Measurements from ENCODE around the gene ZNF12.

The ZNF12 gene

DNA sequence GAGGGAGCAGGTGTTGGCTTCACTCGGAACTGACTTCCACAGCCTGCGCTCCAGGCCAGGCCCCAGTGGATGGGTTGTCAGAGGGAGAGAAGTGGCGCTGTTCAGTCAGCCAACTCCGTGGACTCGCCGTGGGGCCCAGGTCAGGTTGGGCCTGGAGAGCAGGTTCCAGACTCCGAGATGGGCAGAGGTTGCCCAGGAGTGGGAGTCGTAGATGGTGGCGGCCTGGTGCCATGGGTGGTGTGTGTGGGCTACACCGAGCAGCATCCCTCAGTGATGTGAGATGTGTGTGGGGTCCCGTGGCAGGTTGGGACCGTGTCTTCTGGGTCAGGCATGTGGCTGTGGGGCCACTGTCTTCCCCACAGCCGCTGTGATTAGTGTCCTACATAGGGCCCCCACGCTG is 59.2 kb downstream of the ZNF12 start:
- H3K79me2 ChIP-seq (ENCODE audit: insufficient read depth, low read length), result no peaks in the 10 kb centered on the region
- H3K27ac ChIP-seq (ENCODE audit: low read depth, low read length, poor library complexity, severe bottlenecking), result no peak overlapping the region

DNA sequence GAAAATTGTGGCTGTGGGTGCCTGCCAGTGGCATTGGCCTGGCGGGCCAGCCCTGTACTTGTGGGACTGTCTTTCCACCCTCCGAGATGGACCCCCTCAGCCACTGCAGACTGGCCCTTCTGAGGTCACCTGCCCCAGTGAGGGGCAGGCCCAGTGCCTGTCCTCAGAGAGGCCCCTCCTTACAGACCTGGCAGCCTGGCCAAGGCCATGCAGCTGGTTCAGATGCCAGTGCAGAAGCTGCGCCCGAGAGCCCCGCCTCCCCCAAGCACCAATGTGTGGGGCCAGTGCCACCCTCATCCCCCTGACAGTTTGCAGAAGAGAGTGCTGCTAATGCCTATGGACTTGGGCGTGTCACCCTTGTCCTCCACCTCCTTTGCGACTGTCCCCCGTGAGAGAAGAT is 59.7 kb downstream of the ZNF12 start:
- TF ChIP-seq, protein P1, sequence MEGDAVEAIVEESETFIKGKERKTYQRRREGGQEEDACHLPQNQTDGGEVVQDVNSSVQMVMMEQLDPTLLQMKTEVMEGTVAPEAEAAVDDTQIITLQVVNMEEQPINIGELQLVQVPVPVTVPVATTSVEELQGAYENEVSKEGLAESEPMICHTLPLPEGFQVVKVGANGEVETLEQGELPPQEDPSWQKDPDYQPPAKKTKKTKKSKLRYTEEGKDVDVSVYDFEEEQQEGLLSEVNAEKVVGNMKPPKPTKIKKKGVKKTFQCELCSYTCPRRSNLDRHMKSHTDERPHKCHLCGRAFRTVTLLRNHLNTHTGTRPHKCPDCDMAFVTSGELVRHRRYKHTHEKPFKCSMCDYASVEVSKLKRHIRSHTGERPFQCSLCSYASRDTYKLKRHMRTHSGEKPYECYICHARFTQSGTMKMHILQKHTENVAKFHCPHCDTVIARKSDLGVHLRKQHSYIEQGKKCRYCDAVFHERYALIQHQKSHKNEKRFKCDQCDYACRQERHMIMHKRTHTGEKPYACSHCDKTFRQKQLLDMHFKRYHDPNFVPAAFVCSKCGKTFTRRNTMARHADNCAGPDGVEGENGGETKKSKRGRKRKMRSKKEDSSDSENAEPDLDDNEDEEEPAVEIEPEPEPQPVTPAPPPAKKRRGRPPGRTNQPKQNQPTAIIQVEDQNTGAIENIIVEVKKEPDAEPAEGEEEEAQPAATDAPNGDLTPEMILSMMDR (IDR thresholded peaks at IDR 0.05; ENCODE audit: low read length), result no peak
- TF ChIP-seq EZH2 (IDR thresholded peaks at IDR 0.05; ENCODE audit: borderline replicate concordance, low read length), result no peak
- Histone ChIP-seq H3K4me2 (ENCODE audit: low read length) (no peak overlapping the region), H3K9ac (ENCODE audit: low read length) (no peak overlapping the region), H2AFZ (ENCODE audit: low read length) (no peak overlapping the region), H3K36me3 (ENCODE audit: insufficient read depth, low read length) (peaks cover 91% of the 10 kb centered on the region), H3K27ac (ENCODE audit: low read depth, low read length, poor library complexity, severe bottlenecking) (no peak overlapping the region), H3K4me1 (ENCODE audit: insufficient read depth, low read length, severe bottlenecking) (no peaks in the 10 kb centered on the region), H3K9me3 (ENCODE audit: low read length) (0 out of 2 replicates have a peak, but pooled peaks cover 4% of the 10 kb centered on the region), H3K27me3 (ENCODE audit: insufficient read depth, low read length) (no peaks in the 10 kb centered on the region), H3F3A (ENCODE audit: insufficient read depth, low read length) (no peaks in the 10 kb centered on the region), H4K20me1 (ENCODE audit: insufficient read depth, low read length) (no peaks in the 10 kb centered on the region), H3K9me2 (ENCODE audit: low read depth, low read length) (no peaks in the 10 kb centered on the region), H3K79me2 (ENCODE audit: insufficient read depth, low read length) (no peaks in the 10 kb centered on the region), H3K4me3 (ENCODE audit: low read depth, low read length, poor library complexity, severe bottlenecking) (no peak overlapping the region)

More for the DNA sequence above, 59.2 kb downstream of the ZNF12 start:
- TF ChIP-seq EZH2 (IDR thresholded peaks at IDR 0.05; ENCODE audit: borderline replicate concordance, low read length), result no peak
- TF ChIP-seq, protein P1 (IDR thresholded peaks at IDR 0.05; ENCODE audit: low read length), result no peak
- Histone ChIP-seq H3K4me3 (ENCODE audit: low read depth, low read length, poor library complexity, severe bottlenecking) (no peak overlapping the region), H2AFZ (ENCODE audit: low read length) (no peak overlapping the region), H4K20me1 (ENCODE audit: insufficient read depth, low read length) (no peaks in the 10 kb centered on the region), H3K9ac (ENCODE audit: low read length) (no peak overlapping the region), H3K36me3 (ENCODE audit: insufficient read depth, low read length) (peaks cover 91% of the 10 kb centered on the region), H3F3A (ENCODE audit: insufficient read depth, low read length) (no peaks in the 10 kb centered on the region), H3K4me1 (ENCODE audit: insufficient read depth, low read length, severe bottlenecking) (no peaks in the 10 kb centered on the region), H3K4me2 (ENCODE audit: low read length) (no peak overlapping the region), H3K9me3 (ENCODE audit: low read length) (0 out of 2 replicates have a peak, but pooled peaks cover 4% of the 10 kb centered on the region), H3K9me2 (ENCODE audit: low read depth, low read length) (no peaks in the 10 kb centered on the region), H3K27me3 (ENCODE audit: insufficient read depth, low read length) (no peaks in the 10 kb centered on the region)

DNA sequence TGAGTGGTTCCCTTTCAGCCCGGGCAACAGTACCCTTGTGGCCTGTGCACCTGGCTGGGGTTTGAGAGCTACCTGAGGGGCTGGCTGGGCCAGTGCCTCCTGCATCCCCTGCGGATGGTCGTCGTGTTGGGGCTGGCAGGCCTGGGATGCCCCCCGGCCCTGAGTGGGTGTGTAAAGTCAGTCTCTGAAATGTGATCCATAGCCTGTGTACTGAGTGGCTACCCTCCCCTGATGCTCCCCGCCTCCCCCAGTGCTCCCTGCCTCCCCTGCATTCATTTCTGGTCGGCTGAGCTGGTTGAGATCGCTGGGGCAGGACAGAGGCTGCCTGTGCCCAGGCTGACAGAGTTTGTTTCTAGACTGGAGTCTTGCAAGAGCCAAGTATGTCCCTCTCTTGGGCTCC is 60.3 kb downstream of the ZNF12 start:
- H3K79me2 ChIP-seq (ENCODE audit: insufficient read depth, low read length), result no peaks in the 10 kb centered on the region

More for the DNA sequence above, 60.3 kb downstream of the ZNF12 start:
- Histone ChIP-seq H3K27me3 (ENCODE audit: insufficient read depth, low read length) (no peaks in the 10 kb centered on the region), H2AFZ (ENCODE audit: low read length) (no peak overlapping the region), H3F3A (ENCODE audit: insufficient read depth, low read length) (no peaks in the 10 kb centered on the region), H3K9me2 (ENCODE audit: low read depth, low read length) (no peaks in the 10 kb centered on the region), H3K4me1 (ENCODE audit: insufficient read depth, low read length, severe bottlenecking) (no peaks in the 10 kb centered on the region), H3K27ac (ENCODE audit: low read depth, low read length, poor library complexity, severe bottlenecking) (no peak overlapping the region), H3K4me2 (ENCODE audit: low read length) (no peak overlapping the region), H3K9ac (ENCODE audit: low read length) (no peak overlapping the region), H4K20me1 (ENCODE audit: insufficient read depth, low read length) (no peaks in the 10 kb centered on the region), H3K4me3 (ENCODE audit: low read depth, low read length, poor library complexity, severe bottlenecking) (no peak overlapping the region), H3K36me3 (ENCODE audit: insufficient read depth, low read length) (peaks cover 91% of the 10 kb centered on the region), H3K9me3 (ENCODE audit: low read length) (0 out of 2 replicates have a peak, but pooled peaks cover 4% of the 10 kb centered on the region)
- TF ChIP-seq, protein P1 (IDR thresholded peaks at IDR 0.05; ENCODE audit: low read length), result no peak
- no peak for TF ChIP-seq EZH2 (IDR thresholded peaks at IDR 0.05; ENCODE audit: borderline replicate concordance, low read length)

Data from OCI-LY1 (cell line).